Astrocyte (in vitro differentiated cells and primary cell): ENCODE results near the gene AVL9. TPM values are rescaled to one million over a fixed set of nuclear protein-coding genes. Genes with fewer than 3 reads are reported as not detected.

Experiments used
- DNase-seq: peaks from one replicate; pipeline ENCODE4 v3.0.0-alpha.2; 2010; ENCODE audit warnings: low read depth
- FAIRE-seq: peaks from 2 replicates; lab custom pipeline; 2011; peaks lifted over from hg19 to GRCh38; lab: Jason Lieb, UNC
- H2AFZ ChIP-seq: 2 replicates; pipeline ENCODE4 v1.6.0; 2012; ENCODE audit warnings: low read depth, low read length, inconsistent platforms
- H3K27ac ChIP-seq: 2 replicates; pipeline ENCODE4 v1.5.1; 2011; ENCODE audit warnings: low read depth, low read length, inconsistent platforms
- H3K27me3 ChIP-seq: 2 replicates; pipeline ENCODE4 v1.6.0; 2011; ENCODE audit warnings: low read length, inconsistent platforms; ENCODE audit not compliant: insufficient read depth
- H3K36me3 ChIP-seq: 2 replicates; pipeline ENCODE4 v1.5.1; 2011; ENCODE audit warnings: low read length, inconsistent platforms; ENCODE audit not compliant: insufficient read depth
- H3K4me1 ChIP-seq: 2 replicates; pipeline ENCODE4 v1.5.1; 2011; ENCODE audit warnings: low read length, inconsistent platforms; ENCODE audit not compliant: insufficient read depth
- H3K4me2 ChIP-seq: 2 replicates; pipeline ENCODE4 v1.6.0; 2012; ENCODE audit warnings: low read length, inconsistent platforms
- H3K4me3 ChIP-seq: 2 replicates; pipeline ENCODE4 v1.5.1; 2011; ENCODE audit warnings: low read depth, mild to moderate bottlenecking, low read length, inconsistent platforms; ENCODE audit not compliant: insufficient read depth
- H3K79me2 ChIP-seq: 2 replicates; pipeline ENCODE4 v1.6.0; 2012; ENCODE audit warnings: mild to moderate bottlenecking, low read length, inconsistent platforms; ENCODE audit not compliant: insufficient read depth
- H3K9ac ChIP-seq: 2 replicates; pipeline ENCODE4 v1.6.0; 2012; ENCODE audit warnings: mild to moderate bottlenecking, low read length, inconsistent platforms
- H3K9me3 ChIP-seq: 2 replicates; pipeline ENCODE4 v1.5.1; 2012; ENCODE audit warnings: low read depth, mild to moderate bottlenecking, low read length, inconsistent platforms; ENCODE audit not compliant: insufficient read depth
- H4K20me1 ChIP-seq: 2 replicates; pipeline ENCODE4 v1.6.0; 2012; ENCODE audit warnings: low read length, inconsistent platforms; ENCODE audit not compliant: insufficient read depth
- H3K27ac Mint-ChIP-seq: one replicate; pipeline ENCODE4 v1.8.0; 2021; ENCODE audit warnings: mild to moderate bottlenecking, mixed read lengths; ENCODE audit not compliant: unreplicated experiment
- H3K27me3 Mint-ChIP-seq: one replicate; pipeline ENCODE4 v1.8.0; 2021; ENCODE audit warnings: low read depth, mixed read lengths; ENCODE audit not compliant: unreplicated experiment
- H3K36me3 Mint-ChIP-seq: one replicate; pipeline ENCODE4 v1.8.0; 2021; ENCODE audit warnings: low read depth, mixed read lengths; ENCODE audit not compliant: unreplicated experiment
- H3K4me1 Mint-ChIP-seq: one replicate; pipeline ENCODE4 v1.8.0; 2021; ENCODE audit warnings: low read depth, mixed read lengths; ENCODE audit not compliant: unreplicated experiment
- H3K4me3 Mint-ChIP-seq: one replicate; pipeline ENCODE4 v1.8.0; 2021; ENCODE audit warnings: mild to moderate bottlenecking, moderate library complexity, mixed read lengths; ENCODE audit not compliant: unreplicated experiment
- H3K9me3 Mint-ChIP-seq: one replicate; pipeline ENCODE4 v1.8.0; 2021; ENCODE audit warnings: mild to moderate bottlenecking, mixed read lengths; ENCODE audit not compliant: unreplicated experiment
- CTCF ChIP-seq: IDR thresholded peaks from 2 replicates; pipeline ENCODE4 v1.5.1; 2011; ENCODE audit warnings: low read depth, mild to moderate bottlenecking, inconsistent platforms, low read length, moderate library complexity; ENCODE audit not compliant: insufficient read depth
- EZH2 ChIP-seq: IDR thresholded peaks from 2 replicates; pipeline ENCODE4 v1.6.1; 2012; ENCODE audit warnings: mild to moderate bottlenecking, low read length, inconsistent platforms; ENCODE audit not compliant: insufficient read depth
- total RNA-seq: library from RNA; stranded (reverse); gene quantifications from 2 replicates; pipeline ENCODE4 v1.2.1, GENCODE V29; 2021

Gene AVL9
- total RNA-seq, 1 donor from 2014 or later, result 28.2 TPM

DNA sequence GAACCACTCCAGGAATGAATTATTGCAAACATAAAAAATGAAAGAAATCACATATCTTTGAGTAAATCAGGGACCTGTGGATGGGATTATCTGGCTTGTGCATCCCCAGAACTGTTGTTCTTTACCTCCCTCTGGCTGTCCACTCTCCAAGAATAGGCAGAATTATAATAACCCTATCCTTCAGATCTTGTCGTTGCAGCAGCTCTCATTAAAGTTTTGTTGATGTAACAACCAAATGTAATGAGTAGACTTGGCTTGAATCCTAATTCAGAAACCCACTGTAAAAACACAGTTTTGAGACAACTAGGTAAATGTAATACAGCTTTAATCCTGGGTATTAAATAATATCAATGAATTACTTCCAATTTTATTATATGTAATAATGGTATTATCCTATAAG, 21.3 kb upstream of the AVL9 start:
- Histone ChIP-seq H3K4me3 (no peak overlapping the region), H3K79me2 (no peaks in the 10 kb centered on the region), H3K27me3 (no peaks in the 10 kb centered on the region), H3K9ac (no peak overlapping the region), H4K20me1 (no peaks in the 10 kb centered on the region), H3K4me1 (no peaks in the 10 kb centered on the region), H3K36me3 (no peaks in the 10 kb centered on the region), H2AFZ (no peak overlapping the region), H3K27ac (no peak overlapping the region), H3K9me3 (no peaks in the 10 kb centered on the region), H3K4me2 (no peak overlapping the region)
- peaks cover 13% of the 10 kb centered on the region for H3K4me1 Mint-ChIP-seq
- no peaks in the 10 kb centered on the region for H3K9me3 Mint-ChIP-seq
- no peak overlapping the region for H3K4me3 Mint-ChIP-seq
- DNase-seq, result no peak
- H3K27ac Mint-ChIP-seq, result no peak overlapping the region
- FAIRE-seq, result no peak
- no peaks in the 10 kb centered on the region for H3K36me3 Mint-ChIP-seq
- H3K27me3 Mint-ChIP-seq, result no peaks in the 10 kb centered on the region
- no peak for TF ChIP-seq EZH2
- no peak for TF ChIP-seq CTCF

DNA sequence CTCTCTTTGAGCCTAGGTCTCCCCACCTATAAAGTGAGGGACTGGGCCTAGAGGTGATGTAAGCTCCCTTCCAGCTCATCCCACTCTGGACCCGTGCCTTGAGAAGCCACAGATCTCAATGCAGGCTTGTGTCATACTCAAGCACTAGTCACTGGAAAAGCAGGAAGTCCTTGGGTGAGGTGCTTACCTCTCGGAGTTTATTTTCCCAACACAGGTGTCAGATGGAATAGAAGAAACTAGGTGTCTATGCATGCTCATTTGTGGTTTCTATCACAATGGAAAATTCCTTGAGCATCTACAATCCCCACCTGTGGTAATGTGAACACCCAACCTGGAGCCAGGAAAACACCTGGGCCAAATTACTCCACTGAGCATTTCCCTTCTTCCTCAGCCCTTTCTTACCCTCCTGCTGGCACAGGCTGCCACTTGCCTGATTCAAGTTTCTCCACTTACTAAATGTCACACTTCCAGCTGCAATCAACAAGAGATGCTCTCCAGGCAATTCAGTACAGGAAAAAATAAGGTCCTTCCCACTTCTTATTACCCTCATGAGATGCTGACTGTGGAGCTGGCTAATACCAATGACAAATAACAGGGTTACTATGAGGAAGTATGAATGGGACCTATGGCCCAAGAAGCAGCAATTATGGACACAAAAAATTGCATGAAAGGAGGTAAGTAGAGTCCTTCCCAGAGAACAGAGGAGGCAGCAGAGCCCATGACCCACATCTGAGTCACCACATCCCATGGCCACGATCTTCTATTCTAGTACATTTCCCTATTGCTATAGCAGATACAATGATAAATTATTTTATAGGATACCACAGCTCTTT, 18.3 kb upstream of the AVL9 start:
- Histone ChIP-seq H3K79me2 (no peaks in the 10 kb centered on the region), H3K4me1 (no peaks in the 10 kb centered on the region), H3K4me2 (no peak overlapping the region), H4K20me1 (no peaks in the 10 kb centered on the region), H3K9ac (no peak overlapping the region), H3K36me3 (no peaks in the 10 kb centered on the region), H3K9me3 (no peaks in the 10 kb centered on the region), H2AFZ (no peak overlapping the region), H3K27ac (no peak overlapping the region), H3K4me3 (no peak overlapping the region), H3K27me3 (peaks cover 2% of the 10 kb centered on the region)
- DNase-seq (no peak), FAIRE-seq (no peak)
- Mint-ChIP-seq H3K4me3 (no peak overlapping the region), H3K4me1 (peaks cover 17% of the 10 kb centered on the region), H3K27ac (no peak overlapping the region), H3K27me3 (peaks cover 4% of the 10 kb centered on the region), H3K36me3 (no peaks in the 10 kb centered on the region), H3K9me3 (no peaks in the 10 kb centered on the region)
- TF ChIP-seq EZH2 (no peak), CTCF (no peak)

DNA sequence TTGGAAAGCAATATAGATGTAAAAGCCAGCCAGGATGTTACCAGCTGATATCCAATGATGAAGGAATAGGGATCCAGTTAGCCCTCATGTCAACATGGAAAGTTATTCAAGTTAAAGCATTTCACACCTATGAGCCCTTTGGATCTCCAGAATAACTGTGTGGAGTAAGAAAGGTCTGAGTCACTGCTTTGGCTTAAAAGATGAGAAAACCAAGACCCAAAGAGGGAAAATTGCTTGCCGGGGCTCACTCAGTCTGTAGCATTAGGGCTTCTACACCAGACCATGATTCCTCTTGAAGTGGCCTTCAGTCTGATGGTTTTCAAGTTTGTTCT, 17.7 kb upstream of the AVL9 start:
- Histone ChIP-seq H4K20me1 (no peaks in the 10 kb centered on the region), H3K79me2 (no peaks in the 10 kb centered on the region)
- TF ChIP-seq EZH2 (no peak), CTCF (no peak)

More for the DNA sequence above, 17.7 kb upstream of the AVL9 start:
- Histone ChIP-seq H3K4me3 (no peak overlapping the region), H3K27ac (no peak overlapping the region), H3K9ac (no peak overlapping the region), H3K9me3 (no peaks in the 10 kb centered on the region), H3K4me1 (no peaks in the 10 kb centered on the region), H3K4me2 (no peak overlapping the region), H2AFZ (no peak overlapping the region), H3K36me3 (no peaks in the 10 kb centered on the region), H3K27me3 (peaks cover 2% of the 10 kb centered on the region)
- DNase-seq, result no peak
- Mint-ChIP-seq H3K27ac (no peak overlapping the region), H3K9me3 (no peaks in the 10 kb centered on the region), H3K36me3 (no peaks in the 10 kb centered on the region), H3K27me3 (peaks cover 4% of the 10 kb centered on the region), H3K4me3 (no peak overlapping the region), H3K4me1 (peaks cover 17% of the 10 kb centered on the region)
- FAIRE-seq, result no peak
